Measurements from ENCODE around the gene CRYZ.
"Not testable (repeated sequence)": the region's sequence is repeated elsewhere in the genome, so short reads cannot be mapped to it uniquely, and the experiment has no call there.

Gene CRYZ

DNA sequence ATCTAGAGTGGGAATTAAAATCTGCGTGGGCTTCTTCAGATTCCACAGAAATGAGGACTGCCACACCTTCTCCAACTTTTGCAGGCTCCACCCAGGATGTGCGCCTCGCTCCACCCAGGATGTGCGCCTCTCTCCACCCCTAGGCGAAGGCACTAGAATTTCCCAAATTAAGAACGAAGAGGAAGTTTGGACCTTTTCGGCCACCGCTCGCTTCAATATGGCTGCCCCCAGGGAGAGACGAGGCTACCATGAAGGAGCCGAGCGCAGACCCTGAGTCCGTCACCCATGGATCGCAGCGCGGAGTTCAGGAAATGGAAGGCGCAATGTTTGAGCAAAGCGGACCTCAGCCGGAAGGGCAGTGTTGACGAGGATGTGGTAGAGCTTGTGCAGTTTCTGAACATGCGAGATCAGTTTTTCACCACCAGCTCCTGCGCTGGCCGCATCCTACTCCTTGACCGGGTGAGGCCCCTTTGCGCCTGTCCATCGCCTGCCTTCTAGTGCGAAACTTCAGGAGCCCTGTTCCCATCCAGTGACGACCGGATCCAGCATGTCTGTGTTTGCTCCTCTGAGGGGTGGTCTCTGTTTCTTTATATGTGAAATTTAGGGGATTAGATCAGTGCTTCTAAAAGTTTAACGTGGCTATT lies at the start of gene CRYZ, which contains the start of gene TYW3:
Gene CRYZ, minus strand, starts transcription at position 91 of the 644 bp plus-strand sequence. CDS start 8,229 bp downstream, outside the sequence.
Gene TYW3, plus strand, starts transcription at position 193 of the 644 bp plus-strand sequence. Its CDS starts 93 bp downstream, at position 286.
- DNase-seq: peak; percentile 38 to 75 (median 57)

GRCh38 chr1:74780594-74780993 lies 47.7 kb upstream of the CRYZ start:
- DNase-seq: no peak

DNA sequence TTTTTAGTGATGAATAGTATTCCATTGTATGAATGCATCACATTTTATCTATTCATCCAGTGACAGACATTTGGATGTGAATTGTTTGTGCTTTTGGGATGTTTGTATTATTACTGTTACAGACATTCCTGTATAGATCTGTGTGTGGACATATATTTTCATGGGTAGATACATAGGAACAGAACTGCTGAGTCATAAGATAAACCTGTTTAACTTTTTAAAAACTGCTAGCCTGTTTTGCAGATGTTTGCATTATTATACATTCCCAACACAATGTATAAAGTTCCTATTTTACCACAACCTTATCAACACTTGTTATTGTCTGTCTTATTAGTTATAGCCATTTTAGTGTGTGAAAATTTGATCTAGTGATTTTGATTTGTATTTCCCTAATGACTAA lies 46.9 kb upstream of the CRYZ start:
- DNase-seq: no peak

- no peak for DNase-seq
Measured at GRCh38 chr1:74777525-74777924, 44.7 kb upstream of the CRYZ start.

DNA sequence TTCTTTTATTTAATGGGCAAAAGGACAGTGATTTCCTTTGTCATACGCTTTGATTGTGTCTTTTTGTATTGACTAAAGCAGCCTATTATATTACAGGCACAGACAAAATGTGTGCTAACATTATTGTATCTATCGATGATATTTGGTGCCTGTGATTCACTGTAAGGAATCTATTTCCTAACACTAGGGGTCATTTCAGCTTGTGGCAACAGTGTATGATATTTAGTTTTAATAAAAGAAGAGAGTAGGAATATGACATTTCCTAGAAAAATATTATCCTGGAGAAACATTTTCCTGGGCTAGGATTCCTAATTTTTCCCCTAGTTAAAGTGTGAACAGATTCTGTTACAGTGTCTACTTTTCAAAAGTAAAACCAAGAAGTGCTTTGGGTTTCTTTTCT lies 42.9 kb upstream of the CRYZ start:
- DNase-seq: no peak

DNA sequence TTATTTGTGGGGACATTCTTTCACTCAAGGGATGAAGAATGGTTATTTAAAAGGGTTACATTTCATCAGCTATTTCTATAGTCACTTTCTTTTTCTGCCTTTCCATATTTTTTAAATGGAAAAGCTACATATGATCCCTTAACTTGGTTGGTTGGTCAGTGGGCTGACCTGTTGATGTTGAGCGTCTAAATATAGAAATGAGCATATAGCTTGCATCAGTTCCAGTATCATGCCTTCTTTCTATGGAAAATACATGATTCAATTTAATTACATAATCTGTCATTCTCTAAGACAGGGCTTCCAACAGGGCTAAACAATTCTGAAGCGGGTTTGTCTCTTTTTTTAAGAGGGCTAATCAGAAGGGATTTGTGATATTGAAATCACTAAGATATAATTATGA lies 40.7 kb upstream of the CRYZ start:
- no peak for DNase-seq

DNA sequence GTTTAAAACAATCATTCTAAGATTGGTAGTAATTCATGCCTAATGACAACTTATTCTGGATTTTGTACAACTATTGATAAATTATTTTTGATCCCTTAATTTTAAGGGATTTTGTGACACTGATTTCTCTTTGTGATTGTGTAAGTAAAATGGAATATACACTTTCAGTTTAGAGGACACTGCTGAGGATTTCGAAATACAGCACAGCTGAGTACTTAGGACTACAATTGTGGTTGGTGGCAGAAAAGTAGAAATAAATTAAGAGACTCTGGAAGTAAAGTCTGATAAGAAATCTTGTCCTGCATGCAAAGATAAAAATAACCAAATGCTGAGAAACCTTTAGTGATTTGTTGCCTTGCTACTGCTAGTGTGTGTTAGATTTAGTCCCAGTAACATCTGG lies 40.1 kb upstream of the CRYZ start:
- no peak for DNase-seq

DNA sequence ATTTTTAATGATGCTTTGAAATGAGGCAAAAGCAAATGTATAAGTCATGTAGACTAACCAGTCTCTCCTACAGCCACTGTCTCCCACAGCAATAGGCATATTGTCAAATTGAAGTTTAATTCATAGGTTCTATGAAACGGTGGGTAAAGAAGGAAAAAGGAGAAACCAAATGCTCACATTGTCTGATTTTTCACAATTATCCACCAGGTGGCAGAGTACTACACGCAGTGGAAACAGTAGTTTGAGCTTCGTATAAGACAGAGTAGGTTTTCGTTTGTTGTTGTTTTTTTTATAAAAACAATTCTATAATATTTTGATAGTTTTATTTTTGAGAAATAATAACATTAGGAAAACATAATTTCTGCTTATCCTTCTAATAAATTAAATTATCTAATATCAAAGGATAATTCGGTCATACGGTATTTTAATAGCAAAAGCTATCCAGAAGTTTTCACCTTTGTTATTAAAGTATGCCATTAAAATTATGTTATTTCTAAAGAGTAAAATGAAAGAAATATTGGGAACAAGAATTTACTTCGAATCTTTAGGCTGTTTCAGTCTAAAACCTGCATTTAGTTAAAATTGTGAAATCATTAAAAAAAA lies 39.2 kb upstream of the CRYZ start:
- DNase-seq: no peak

DNA sequence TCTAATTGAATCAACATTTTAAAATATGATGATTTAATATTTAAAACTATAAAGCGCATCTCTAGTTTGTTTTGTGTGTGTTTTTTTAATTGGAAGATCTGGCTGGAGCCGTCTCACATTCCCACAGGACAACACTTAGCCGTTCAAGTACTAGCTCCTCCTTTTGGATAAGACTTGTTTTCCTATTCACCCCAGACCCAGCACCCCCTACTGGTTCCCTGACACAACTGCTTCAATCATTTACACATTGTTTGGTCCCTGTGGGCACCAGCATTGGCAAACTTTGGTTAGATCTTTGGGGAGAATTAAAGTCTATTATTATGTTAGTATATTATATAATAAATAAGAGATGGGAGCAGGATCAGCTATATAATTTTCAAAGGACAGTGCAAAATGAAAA lies 34.6 kb upstream of the CRYZ start:
- no peak for DNase-seq

DNA sequence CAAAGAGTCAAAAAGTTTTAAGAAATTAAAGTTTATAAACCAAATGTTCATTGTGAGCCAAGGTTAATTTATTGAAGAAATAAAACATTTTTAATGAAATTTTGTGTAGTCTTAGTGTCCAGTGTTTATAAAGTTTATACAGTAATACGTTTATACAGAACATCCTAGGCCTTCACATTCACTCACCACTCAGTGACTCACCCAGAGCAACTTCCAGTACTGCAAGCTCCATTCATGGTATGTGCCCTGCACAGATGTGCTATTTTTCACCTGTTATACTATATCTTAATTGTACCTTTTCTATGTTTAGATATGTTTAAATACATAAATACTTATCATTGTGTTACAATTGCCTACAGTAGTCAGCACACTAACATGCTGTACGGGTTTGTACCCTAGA lies 33.7 kb upstream of the CRYZ start:
- DNase-seq: no peak

DNA sequence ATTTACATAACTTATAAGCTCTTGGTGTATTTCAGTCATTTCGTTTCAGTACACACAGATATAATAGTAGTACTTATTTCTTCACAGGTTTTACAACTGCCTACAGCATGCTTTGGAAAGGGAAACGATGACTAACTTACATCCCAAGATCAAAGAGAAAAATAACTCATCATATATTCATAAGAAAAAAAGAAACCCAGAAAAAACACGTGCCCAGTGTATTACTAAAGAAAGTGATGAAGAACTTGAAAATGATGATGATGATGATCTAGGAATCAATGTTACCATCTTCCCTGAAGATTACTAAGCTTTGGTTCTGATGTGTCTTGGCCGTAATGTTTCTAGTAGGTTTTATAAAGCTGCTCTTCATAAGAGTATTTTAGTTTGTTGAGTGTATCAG lies 31.0 kb upstream of the CRYZ start:
- DNase-seq: no peak

GRCh38 chr1:74756650-74757049 lies 23.8 kb upstream of the CRYZ start:
- not testable (repeated sequence) for DNase-seq

- no peak for DNase-seq
Measured at GRCh38 chr1:74755475-74755874, 22.6 kb upstream of the CRYZ start.

GRCh38 chr1:74753104-74753503 lies 20.3 kb upstream of the CRYZ start:
- no peak for DNase-seq

- no peak for DNase-seq
Measured at GRCh38 chr1:74748960-74749359, 16.1 kb upstream of the CRYZ start.

- DNase-seq: not testable (repeated sequence)
Measured at GRCh38 chr1:74745247-74745646, 12.4 kb upstream of the CRYZ start.

GRCh38 chr1:74740307-74740980 lies 7.6 kb upstream of the CRYZ start:
- DNase-seq: not testable (repeated sequence)

GRCh38 chr1:74737333-74737732 lies 4.5 kb upstream of the CRYZ start:
- no peak for DNase-seq

DNA sequence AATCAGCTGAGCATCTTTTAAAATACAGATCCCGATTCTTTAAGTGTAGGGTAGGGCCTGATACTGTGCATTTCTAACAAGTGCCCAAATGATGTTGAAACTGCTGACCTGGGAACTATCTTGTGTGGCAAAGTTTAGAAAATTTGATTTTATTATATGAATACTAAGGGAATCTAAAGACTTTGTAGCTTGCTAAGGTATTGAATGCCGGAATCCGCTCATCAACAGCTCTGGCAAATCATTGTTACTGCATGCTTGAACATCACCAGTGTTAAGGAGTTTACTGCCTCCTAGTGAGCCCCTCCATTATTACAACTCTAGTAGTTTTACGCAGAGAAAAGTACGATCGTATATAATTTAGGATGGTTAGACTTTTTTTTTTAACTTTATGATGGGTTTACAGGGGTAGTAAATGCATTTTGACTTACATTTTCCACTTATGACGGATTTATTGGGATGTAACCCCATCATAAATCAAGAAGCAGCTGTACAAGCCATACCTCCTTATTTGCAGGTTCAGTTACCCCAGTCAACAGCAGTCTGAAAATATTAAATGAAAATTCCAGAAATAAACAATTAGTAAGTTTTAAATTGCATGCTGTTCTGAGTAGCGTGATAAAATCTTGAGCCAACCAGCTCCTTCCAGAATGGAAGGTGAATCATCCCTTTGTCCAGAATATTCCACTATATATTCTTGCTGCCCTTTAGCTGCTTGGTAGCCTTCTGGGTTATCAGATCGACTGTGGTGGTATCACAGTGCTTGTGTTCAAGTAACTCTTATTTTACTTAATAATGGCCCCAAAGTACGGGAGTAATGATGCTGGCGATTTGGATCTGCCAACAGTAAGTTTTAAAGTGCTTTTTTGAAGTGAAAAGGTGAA lies 994 bp upstream of the CRYZ start:
- peak in 1 of 4 experiments; percentile 6 for DNase-seq

DNA sequence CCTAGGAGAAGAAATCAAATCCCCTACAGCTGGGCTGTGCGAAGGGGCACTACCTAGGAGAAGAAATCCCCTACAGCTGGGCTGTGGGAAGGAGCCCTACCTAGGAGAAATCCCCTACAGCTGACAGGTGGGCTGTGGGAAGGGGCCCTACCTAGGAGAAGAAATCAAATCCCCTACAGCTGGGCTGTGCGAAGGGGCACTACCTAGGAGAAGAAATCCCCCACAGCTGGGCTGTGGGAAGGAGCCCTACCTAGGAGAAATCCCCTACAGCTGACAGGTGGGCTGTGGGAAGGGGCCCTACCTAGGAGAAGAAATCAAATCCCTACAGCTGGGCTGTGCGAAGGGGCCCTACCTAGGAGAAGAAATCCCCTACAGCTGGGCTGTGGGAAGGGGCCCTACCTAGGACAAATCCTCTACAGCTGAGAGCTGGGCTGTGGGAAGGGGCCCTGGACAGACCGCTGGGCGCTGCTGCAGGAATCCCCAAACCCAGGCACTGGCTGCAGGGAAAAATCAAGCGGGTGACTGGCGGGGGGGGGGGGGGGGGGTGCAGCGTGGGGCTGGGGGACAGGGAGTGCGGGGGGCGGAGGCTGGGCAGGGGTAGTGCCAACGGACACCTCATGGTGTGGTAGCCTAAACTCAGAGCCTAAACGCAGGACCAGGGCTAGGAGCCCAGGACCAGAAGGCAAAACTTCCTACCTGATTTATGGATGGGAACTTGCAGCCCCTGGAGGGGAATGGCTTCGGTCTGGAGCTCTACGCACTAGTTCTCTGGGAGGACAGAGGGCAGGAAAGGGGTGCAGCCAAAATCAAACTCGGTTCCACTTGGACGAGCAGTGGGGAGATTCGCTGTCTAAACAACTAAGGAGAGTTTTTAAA lies 541 bp downstream of the CRYZ start:
- not testable (repeated sequence) for DNase-seq

GRCh38 chr1:74731399-74732052 lies 1.3 kb downstream of the CRYZ start:
- DNase-seq: no peak

Measured in activated naive CD4-positive, alpha-beta T cell (primary cell).